GM19395 (cell line): ENCODE measurements around the gene ZNF76.
A peak's percentile ranks its signal among the peaks of the same experiment; 100 is the strongest.

ENCODE experiments used
- ATAC-seq: cut with Tn5 transposase; IDR thresholded peaks from one replicate; pipeline ENCODE4 v1.9.1; 2021; ENCODE audit warnings: mild to moderate bottlenecking, moderate library complexity; ENCODE audit not compliant: unreplicated experiment

The ZNF76 gene

GRCh38 chr6:35236223-35236622 lies 23.3 kb upstream of the ZNF76 start:
- no peak for ATAC-seq

- ATAC-seq: no peak
Observed at GRCh38 chr6:35237476-35237875, 22.1 kb upstream of the ZNF76 start.

DNA sequence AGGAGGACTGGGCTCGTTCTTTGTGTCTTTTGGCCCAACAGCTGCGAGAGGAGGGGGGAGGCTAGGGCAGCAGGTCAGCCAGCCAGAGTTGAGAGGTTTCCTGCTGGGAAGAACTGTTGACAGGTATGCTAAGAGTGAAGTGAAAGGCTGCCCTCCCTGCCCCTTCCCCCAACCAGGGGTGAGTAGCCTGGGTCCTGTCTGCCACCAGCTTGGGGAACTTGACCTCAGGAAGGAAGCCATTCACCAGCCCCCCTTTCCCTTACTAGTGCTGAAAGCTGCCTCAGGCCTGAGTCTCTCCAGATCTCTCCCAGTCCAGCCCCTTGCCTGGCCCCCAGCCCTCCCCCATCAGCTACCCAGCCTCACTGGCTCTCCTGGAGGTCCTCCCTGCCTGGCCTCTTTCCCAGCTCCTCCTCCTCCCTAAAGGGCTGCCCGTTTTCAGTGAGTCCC lies 20.7 kb upstream of the ZNF76 start:
- no peak for ATAC-seq

GRCh38 chr6:35239581-35239980 lies 20.0 kb upstream of the ZNF76 start:
- no peak for ATAC-seq

- ATAC-seq: no peak
Observed at GRCh38 chr6:35240838-35241801, 18.4 kb upstream of the ZNF76 start.

DNA sequence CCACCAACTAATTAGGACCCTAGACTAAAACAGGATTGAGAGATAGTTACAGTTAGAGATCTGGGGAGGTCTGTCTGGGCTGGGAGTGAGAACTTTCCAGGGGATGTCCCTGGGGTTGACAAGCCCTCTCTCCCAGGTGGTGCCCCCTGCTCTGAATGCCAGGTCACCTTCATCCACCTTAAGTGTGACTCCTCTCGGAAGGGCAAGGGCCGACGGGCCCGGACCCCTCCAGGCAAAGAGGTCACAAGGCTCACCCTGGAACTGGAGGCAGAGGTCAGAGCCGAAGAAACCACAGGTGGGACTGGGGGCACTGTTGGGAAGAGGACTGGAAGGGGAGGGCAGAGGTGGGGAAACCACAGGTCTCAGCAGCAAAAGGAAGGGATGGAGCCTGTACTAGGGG lies 17.0 kb upstream of the ZNF76 start:
- no peak for ATAC-seq

GRCh38 chr6:35242906-35243305 lies 16.6 kb upstream of the ZNF76 start:
- ATAC-seq: no peak

DNA sequence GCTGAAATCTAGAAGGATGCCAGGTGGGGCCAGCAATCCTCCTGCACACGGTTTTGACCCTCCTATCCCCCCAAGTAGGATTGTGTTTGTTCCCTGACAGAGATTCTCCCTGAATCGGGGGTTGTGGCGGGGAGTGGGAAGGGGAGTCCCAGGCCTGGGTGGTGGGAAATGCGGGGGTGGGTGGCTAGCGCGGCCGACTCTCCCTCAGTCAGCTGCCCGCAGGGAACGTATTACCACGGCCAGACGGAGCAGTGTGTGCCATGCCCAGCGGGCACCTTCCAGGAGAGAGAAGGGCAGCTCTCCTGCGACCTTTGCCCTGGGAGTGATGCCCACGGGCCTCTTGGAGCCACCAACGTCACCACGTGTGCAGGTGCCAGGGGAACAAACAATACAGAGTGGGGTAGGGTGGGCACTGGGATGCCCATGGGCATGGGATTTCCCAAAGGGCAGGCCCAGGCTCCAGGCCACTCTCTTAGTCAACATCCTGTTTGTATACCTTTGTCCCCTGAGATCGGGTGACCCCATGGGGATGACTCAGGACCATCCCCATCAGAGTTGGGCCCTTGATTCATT lies 16.1 kb upstream of the ZNF76 start:
- no peak for ATAC-seq

- ATAC-seq: no peak
Observed at GRCh38 chr6:35244551-35244950, 15.0 kb upstream of the ZNF76 start.

DNA sequence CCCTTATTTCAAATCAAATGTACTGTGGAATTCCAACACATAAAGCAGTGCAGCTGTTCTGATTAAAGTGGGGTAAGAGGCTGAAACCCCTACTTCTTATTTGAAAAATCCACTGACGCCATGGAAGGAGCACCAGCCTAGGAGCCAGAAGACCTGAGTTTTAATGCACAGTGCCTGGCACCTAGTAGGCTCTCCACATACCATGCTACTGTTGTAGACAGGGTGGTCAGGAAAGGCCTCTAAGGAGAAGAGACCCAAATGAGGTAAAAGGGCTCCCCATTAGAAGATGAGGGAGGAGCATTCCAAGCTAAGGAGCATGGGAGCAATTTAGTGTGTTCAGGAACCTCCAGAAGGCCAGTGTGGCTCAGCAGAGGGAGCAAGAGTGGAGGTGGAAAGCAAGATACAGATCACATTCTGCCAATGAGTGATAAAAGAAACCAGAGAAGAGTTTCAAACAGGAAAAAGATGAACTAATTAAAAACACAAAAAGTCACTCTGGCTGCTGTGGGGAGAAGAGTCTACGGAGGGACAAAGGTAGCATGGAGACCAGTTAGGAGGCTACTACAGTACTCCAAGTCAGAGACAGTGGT lies 11.8 kb upstream of the ZNF76 start:
- no peak for ATAC-seq

- no peak for ATAC-seq
Observed at GRCh38 chr6:35248300-35248699, 11.2 kb upstream of the ZNF76 start.

DNA sequence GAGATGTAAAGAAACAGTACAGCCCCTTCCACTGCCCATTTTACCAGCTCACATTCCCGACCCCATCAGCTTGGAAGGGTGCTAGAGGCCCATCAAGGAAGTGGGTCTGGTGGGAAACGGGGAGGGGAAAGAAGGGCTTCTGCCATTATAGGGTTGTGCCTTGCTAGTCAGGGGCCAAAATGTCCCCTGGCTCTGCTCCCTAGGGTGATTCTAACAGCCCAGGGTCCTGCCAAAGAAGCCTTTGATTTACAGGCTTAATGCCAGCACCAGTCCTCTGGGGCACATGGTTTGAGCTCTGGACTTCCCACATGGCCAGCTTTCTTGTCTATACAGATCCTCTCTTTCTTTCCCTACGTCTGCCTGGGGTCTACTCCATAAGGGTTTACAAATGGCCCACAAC lies 10.6 kb upstream of the ZNF76 start:
- no peak for ATAC-seq

- ATAC-seq: no peak
Observed at GRCh38 chr6:35251949-35252348, 7.6 kb upstream of the ZNF76 start.

GRCh38 chr6:35253249-35253648 lies 6.3 kb upstream of the ZNF76 start:
- ATAC-seq: no peak

- no peak for ATAC-seq
Observed at GRCh38 chr6:35258336-35258735, 1.2 kb upstream of the ZNF76 start.

DNA sequence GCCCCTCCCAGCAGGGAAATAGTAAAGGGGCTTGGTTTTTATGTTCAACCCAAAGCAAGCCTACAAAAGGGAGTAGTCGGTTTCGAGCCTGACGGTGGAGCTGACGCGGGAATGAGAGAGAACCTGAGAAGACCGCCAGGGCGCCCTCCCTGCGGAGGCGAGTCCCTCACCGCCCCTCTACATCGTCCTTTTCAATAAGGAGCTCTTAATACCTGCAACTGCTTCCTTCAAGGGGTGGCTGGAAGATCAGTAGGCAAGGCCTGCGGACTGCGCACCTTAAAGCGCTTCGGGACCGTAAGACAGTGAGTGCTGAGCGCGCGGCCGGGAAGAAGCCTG lies 709 bp upstream of the ZNF76 start:
- ATAC-seq: peak; percentile 32

DNA sequence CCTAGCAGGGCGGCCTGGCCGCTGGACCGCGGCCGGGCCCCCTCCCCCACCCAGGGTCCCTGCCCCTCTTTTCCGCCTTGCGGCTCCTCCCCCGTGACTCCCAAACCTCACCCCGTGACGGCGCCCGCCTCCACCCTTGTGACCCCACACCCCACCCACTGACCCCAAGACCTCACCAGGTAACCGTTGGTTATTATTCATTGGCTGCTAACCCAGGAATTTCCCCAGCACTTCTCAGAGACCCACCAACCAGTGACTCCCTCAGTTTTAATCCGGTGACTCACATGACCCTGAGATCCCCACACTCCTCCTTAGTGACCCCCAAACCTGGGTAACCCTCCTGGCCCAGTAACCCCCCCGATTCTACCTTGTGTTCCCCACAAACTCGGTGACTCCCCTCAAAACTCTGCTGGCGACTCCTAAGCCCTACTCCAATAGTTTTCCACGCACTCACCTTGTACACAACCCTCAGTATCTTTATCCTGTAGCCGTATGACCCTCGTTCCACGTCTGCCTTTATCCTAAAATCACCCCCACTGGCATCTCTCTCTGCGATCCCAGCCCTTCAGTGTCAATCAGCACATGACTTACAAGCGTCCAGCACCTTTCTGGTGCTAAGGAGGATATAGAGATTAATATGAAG lies 534 bp downstream of the ZNF76 start:
- ATAC-seq: peak; percentile 43

GRCh38 chr6:35260591-35261570 lies 1.3 kb downstream of the ZNF76 start:
- ATAC-seq: no peak

- no peak for ATAC-seq
Observed at GRCh38 chr6:35262596-35262995, 3.1 kb downstream of the ZNF76 start.

- ATAC-seq: no peak
Observed at GRCh38 chr6:35264550-35265274, 5.2 kb downstream of the ZNF76 start.
